IMR-90 (cell line): ENCODE data around the gene ORC4. TPM values are rescaled to one million over a fixed set of nuclear protein-coding genes. Genes with fewer than 3 reads are reported as not detected.
A peak's percentile ranks its signal among the peaks of the same experiment; 100 is the strongest.

Experiments
- ATAC-seq: fragments of 200-7000 bp; cut with Tn5 transposase; 2 replicates; pipeline ENCODE4 v1.9.1; 2020; ENCODE audit warnings: low read depth, mild to moderate bottlenecking, moderate library complexity
- BruUV-seq: library from RNA; stranded (reverse); fragments of 400-500 nt; replicated peaks from 2 replicates; lab custom pipeline; 2021; lab: Mats Ljungman, UMichigan
- CTCF ChIA-PET: fragments of 300-600 bp; formaldehyde crosslinking; extraction: SDS; loops from one replicate; lab custom pipeline; 2021; ENCODE audit warnings: antibody characterized with exemption; lab: Yijun Ruan, JAX
- POLR2A ChIA-PET: fragments of 300-600 bp; sonication (Branson Sonifier 250); formaldehyde crosslinking; loops from one replicate; lab custom pipeline; 2022; ENCODE audit warnings: antibody characterized with exemption; ENCODE audit not compliant: unreplicated experiment; lab: Charles Lee
- DNase-seq: peaks from one replicate; pipeline ENCODE4 v3.0.0; 2013
- H2AFZ ChIP-seq: replicated peaks from 2 replicates; pipeline ENCODE3; 2013; ENCODE audit warnings: low read length, mild to moderate bottlenecking; ENCODE audit not compliant: poor library complexity
- H2AK5ac ChIP-seq: 2 replicates; pipeline ENCODE4 v1.6.1; 2013; ENCODE audit warnings: low read depth, low read length, inconsistent platforms
- H2AK9ac ChIP-seq: replicated peaks from 2 replicates; pipeline ENCODE3; 2013; ENCODE audit warnings: mild to moderate bottlenecking, low read depth, low read length, moderate library complexity; ENCODE audit not compliant: poor library complexity
- H2BK120ac ChIP-seq: 2 replicates; pipeline ENCODE4 v1.6.1; 2013; ENCODE audit warnings: low read depth, low read length, inconsistent platforms
- H2BK15ac ChIP-seq: 3 replicates; pipeline ENCODE4 v1.6.1; 2013; ENCODE audit warnings: low read depth, low read length, inconsistent platforms
- H2BK20ac ChIP-seq: 2 replicates; pipeline ENCODE4 v1.6.1; 2013; ENCODE audit warnings: low read depth, mild to moderate bottlenecking, inconsistent platforms, low read length, moderate library complexity
- H2BK5ac ChIP-seq: 2 replicates; pipeline ENCODE4 v1.6.1; 2013; ENCODE audit warnings: mild to moderate bottlenecking, low read depth, low read length, inconsistent platforms; ENCODE audit not compliant: poor library complexity, severe bottlenecking
- H3K14ac ChIP-seq: replicated peaks from 2 replicates; pipeline ENCODE4 v1.6.1; 2013; ENCODE audit warnings: low read depth, low read length, inconsistent platforms
- H3K18ac ChIP-seq: 2 replicates; pipeline ENCODE4 v1.6.1; 2013; ENCODE audit warnings: low read depth, low read length, control low read depth
- H3K23ac ChIP-seq: 2 replicates; pipeline ENCODE4 v1.6.1; 2013; ENCODE audit warnings: low read depth, low read length, inconsistent platforms
- H3K27ac ChIP-seq: 2 replicates; pipeline ENCODE4 v1.5.1; 2013; ENCODE audit warnings: mild to moderate bottlenecking, control low read depth, low read length; ENCODE audit not compliant: insufficient read depth
- H3K27me3 ChIP-seq: 2 replicates; pipeline ENCODE4 v1.6.1; 2013; ENCODE audit warnings: low read length; ENCODE audit not compliant: control insufficient read depth, insufficient read depth
- H3K36me3 ChIP-seq: 2 replicates; pipeline ENCODE4 v1.6.1; 2013; ENCODE audit warnings: low read length, mixed read lengths; ENCODE audit not compliant: control insufficient read depth, insufficient read depth
- H3K4ac ChIP-seq: 2 replicates; pipeline ENCODE4 v1.6.1; 2013; ENCODE audit warnings: low read depth, low read length, inconsistent platforms
- H3K4me1 ChIP-seq: 2 replicates; pipeline ENCODE4 v1.6.1; 2013; ENCODE audit warnings: low read length, mixed read lengths; ENCODE audit not compliant: control insufficient read depth, insufficient read depth
- H3K4me2 ChIP-seq: 2 replicates; pipeline ENCODE4 v1.6.1; 2013; ENCODE audit warnings: low read depth, mild to moderate bottlenecking, control low read depth, low read length, moderate library complexity
- H3K4me3 ChIP-seq: 2 replicates; pipeline ENCODE4 v1.5.1; 2013; ENCODE audit warnings: low read depth, mild to moderate bottlenecking, control low read depth, low read length, moderate library complexity; ENCODE audit not compliant: insufficient read depth
- H3K56ac ChIP-seq: 2 replicates; pipeline ENCODE4 v1.6.1; 2013; ENCODE audit warnings: low read length, inconsistent platforms; ENCODE audit not compliant: insufficient read depth; ENCODE audit errors: extremely low read depth
- H3K79me1 ChIP-seq, 2 experiments: 2 replicates each; pipeline ENCODE4 v1.6.1; 2013; ENCODE audit warnings: low read length in 2 of 2, inconsistent platforms in 1 of 2, low read depth in 1 of 2
- H3K9ac ChIP-seq: 2 replicates; pipeline ENCODE4 v1.6.1; 2013; ENCODE audit warnings: low read depth, low read length, control low read depth
- H3K9me1 ChIP-seq: 2 replicates; pipeline ENCODE4 v1.6.1; 2013; ENCODE audit warnings: low read length, inconsistent platforms; ENCODE audit not compliant: insufficient read depth
- H3K9me3 ChIP-seq: 2 replicates; pipeline ENCODE4 v1.6.1; 2013; ENCODE audit warnings: low read length; ENCODE audit not compliant: control insufficient read depth, insufficient read depth
- H4K20me1 ChIP-seq: 2 replicates; pipeline ENCODE4 v1.6.1; 2013; ENCODE audit warnings: low read length, inconsistent platforms; ENCODE audit not compliant: insufficient read depth
- H4K5ac ChIP-seq: 2 replicates; pipeline ENCODE4 v1.6.1; 2013; ENCODE audit warnings: mild to moderate bottlenecking, low read depth, low read length, control low read depth
- H4K8ac ChIP-seq, 2 experiments: 2 replicates each; pipeline ENCODE4 v1.6.1; 2013; ENCODE audit warnings: low read depth in 2 of 2, low read length in 2 of 2, control low read depth in 1 of 2, inconsistent platforms in 1 of 2
- H4K91ac ChIP-seq: 2 replicates; pipeline ENCODE4 v1.6.1; 2013; ENCODE audit warnings: low read depth, low read length, inconsistent platforms; ENCODE audit not compliant: insufficient read depth
- CEBPB ChIP-seq: IDR thresholded peaks from 2 replicates; pipeline ENCODE4 v1.6.1; 2012; ENCODE audit warnings: low read depth, low read length, improper control_type of control experiment
- CHD1 ChIP-seq: IDR thresholded peaks from 2 replicates; pipeline ENCODE4 v1.6.1; 2012; ENCODE audit warnings: low read depth, low read length, improper control_type of control experiment
- MAZ ChIP-seq: IDR thresholded peaks from 2 replicates; pipeline ENCODE4 v1.6.1; 2012; ENCODE audit warnings: low read depth, mild to moderate bottlenecking, low read length, improper control_type of control experiment, moderate library complexity, borderline replicate concordance
- MXI1 ChIP-seq: IDR thresholded peaks from 2 replicates; pipeline ENCODE4 v1.6.1; 2012; ENCODE audit warnings: low read depth, mild to moderate bottlenecking, low read length, moderate library complexity, borderline replicate concordance
- NFE2L2 ChIP-seq: fragments of 150-350 bp; IDR thresholded peaks from 2 replicates; pipeline ENCODE4 v1.6.1; 2016; ENCODE audit warnings: low read depth, mild to moderate bottlenecking, low read length
- POLR2A ChIP-seq: IDR thresholded peaks from 2 replicates; pipeline ENCODE4 v1.6.1; 2012; ENCODE audit warnings: mild to moderate bottlenecking, low read depth, low read length
- RAD21 ChIP-seq: IDR thresholded peaks from 2 replicates; pipeline ENCODE4 v1.6.1; 2012; ENCODE audit warnings: low read length, improper control_type of control experiment
- RCOR1 ChIP-seq: IDR thresholded peaks from 2 replicates; pipeline ENCODE4 v1.6.1; 2012; ENCODE audit warnings: mild to moderate bottlenecking, low read length, improper control_type of control experiment; ENCODE audit not compliant: insufficient replicate concordance
- RFX5 ChIP-seq: IDR thresholded peaks from 2 replicates; pipeline ENCODE4 v1.8.0; 2012; ENCODE audit warnings: low read depth, mild to moderate bottlenecking, low read length, moderate library complexity
- SMC3 ChIP-seq: fragments of 150-350 bp; IDR thresholded peaks from 2 replicates; pipeline ENCODE4 v1.6.1; 2016; ENCODE audit warnings: low read depth, mild to moderate bottlenecking, antibody characterized with exemption, low read length, moderate library complexity
- WGBS, 2 experiments: methylation state at CpG; one replicate each; pipeline versions ENCODE4 v1.1.5 to v1.1.7; 2013; ENCODE audit warnings: missing lambda C conversion rate in 2 of 2; ENCODE audit not compliant: insufficient read length in 1 of 2; ENCODE audit errors: extremely low coverage in 2 of 2; 5-methylcytosine and 5-hydroxymethylcytosine counted together
- dilution Hi-C: fragments of 300-500 bp; cut with HindIII; formaldehyde crosslinking; loops from one replicate; pipeline ENCODE4 v1.14.3; 2018; ENCODE audit warnings: low sequenced_read_pairs; ENCODE audit not compliant: unreplicated experiment
- in situ Hi-C: fragments of 300-500 bp; cut with MboI; formaldehyde crosslinking; loops from 3 replicates; pipeline ENCODE4 v1.14.3; 2019; ENCODE audit warnings: low sequenced_read_pairs, inconsistent platforms, mixed read lengths
- intact Hi-C: fragments of 100-400 bp; cut with micrococcal nuclease; formaldehyde crosslinking; loops from 2 replicates; pipeline ENCODE4 v1.10.0; 2022
- polyA plus RNA-seq, 3 experiments: library from polyadenylated mRNA; depleted of rRNA; stranded (reverse); fragments of >200 nt; gene quantifications; 2 replicates each; pipeline ENCODE4 v1.2.3, GENCODE V29; 2012; ENCODE audit warnings: low replicate concordance in 1 of 3
- total RNA-seq: library from RNA; depleted of rRNA; stranded (reverse); fragments of >200 nt; gene quantifications from 2 replicates; pipeline ENCODE4 v1.2.3, GENCODE V29; 2012
- TF ChIP-seq, protein P1 (sequence below): fragments of 150-350 bp; IDR thresholded peaks from 2 replicates; pipeline ENCODE4 v1.6.1; 2017; ENCODE audit warnings: mild to moderate bottlenecking, antibody characterized with exemption, low read length, low read depth
- TF ChIP-seq, protein P2 (sequence below): conservative IDR thresholded peaks from 2 replicates; pipeline ENCODE4 v1.5.1; 2012; ENCODE audit warnings: mild to moderate bottlenecking, low read depth, low read length, improper control_type of control experiment

Gene ORC4
- total and polyA plus RNA-seq, 2 of the 4 experiments (the other 2 are of a cell fraction), result 20.6 to 23.5 TPM

DNA sequence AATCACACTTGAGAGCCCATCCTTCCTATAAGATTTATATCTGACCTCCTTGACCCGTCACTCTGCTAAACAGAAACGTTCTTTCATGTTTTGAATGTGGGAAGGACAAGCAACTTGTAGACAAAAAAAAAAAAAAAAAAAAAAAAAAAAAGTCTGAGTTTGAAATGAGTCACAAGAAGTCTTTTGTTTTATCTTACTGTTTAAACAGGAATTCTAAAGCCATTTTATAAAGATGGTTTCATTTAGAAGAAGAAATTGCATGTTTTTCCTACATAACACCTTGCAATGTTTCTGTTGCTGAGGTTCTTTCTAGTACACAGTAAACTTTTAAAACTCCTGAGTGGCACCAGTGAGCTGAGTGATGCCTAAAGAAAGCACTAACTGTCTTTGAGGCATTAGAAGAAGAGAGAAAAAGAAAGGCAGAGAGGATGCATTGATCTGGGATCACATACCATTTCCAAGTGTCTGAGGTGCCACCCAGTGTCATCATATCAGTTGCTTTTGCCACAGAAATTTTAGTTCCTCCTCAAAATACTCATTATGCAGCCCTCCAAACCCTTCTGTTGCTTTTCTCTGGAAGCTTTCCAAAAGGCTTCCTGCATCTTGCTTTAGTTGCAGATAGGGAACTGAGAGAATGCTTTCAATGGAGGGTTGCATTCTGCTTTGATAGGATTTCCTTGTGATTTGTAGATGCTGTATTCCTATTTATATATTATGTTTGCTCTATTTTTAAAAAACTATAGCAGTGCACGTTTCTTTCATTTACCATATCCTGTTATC is 106.6 kb downstream of the ORC4 start:
- peak; percentile 42 for ATAC-seq
- no peak overlapping the region for H2BK15ac ChIP-seq
- H3K9ac ChIP-seq, result no peak overlapping the region
- H3K4me1 ChIP-seq, result no peaks in the 10 kb centered on the region
- H3K27me3 ChIP-seq, result no peaks in the 10 kb centered on the region
- H3K4me3 ChIP-seq, result no peak overlapping the region
- TF ChIP-seq RFX5 (no peak), CHD1 (no peak), MAZ (no peak), NFE2L2 (no peak), MXI1 (no peak), POLR2A (no peak), SMC3 (no peak), RAD21 (no peak), RCOR1 (no peak), CEBPB (no peak)
- TF ChIP-seq, protein P1, sequence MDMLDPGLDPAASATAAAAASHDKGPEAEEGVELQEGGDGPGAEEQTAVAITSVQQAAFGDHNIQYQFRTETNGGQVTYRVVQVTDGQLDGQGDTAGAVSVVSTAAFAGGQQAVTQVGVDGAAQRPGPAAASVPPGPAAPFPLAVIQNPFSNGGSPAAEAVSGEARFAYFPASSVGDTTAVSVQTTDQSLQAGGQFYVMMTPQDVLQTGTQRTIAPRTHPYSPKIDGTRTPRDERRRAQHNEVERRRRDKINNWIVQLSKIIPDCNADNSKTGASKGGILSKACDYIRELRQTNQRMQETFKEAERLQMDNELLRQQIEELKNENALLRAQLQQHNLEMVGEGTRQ, result no peak
- TF ChIP-seq, protein P2, sequence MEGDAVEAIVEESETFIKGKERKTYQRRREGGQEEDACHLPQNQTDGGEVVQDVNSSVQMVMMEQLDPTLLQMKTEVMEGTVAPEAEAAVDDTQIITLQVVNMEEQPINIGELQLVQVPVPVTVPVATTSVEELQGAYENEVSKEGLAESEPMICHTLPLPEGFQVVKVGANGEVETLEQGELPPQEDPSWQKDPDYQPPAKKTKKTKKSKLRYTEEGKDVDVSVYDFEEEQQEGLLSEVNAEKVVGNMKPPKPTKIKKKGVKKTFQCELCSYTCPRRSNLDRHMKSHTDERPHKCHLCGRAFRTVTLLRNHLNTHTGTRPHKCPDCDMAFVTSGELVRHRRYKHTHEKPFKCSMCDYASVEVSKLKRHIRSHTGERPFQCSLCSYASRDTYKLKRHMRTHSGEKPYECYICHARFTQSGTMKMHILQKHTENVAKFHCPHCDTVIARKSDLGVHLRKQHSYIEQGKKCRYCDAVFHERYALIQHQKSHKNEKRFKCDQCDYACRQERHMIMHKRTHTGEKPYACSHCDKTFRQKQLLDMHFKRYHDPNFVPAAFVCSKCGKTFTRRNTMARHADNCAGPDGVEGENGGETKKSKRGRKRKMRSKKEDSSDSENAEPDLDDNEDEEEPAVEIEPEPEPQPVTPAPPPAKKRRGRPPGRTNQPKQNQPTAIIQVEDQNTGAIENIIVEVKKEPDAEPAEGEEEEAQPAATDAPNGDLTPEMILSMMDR, result no peak
- peaks cover 1% of the 10 kb centered on the region; the same call in 1 of the 2 replicates for H3K36me3 ChIP-seq
- H4K5ac ChIP-seq, result no peak overlapping the region
- H2AK9ac ChIP-seq, result no peak overlapping the region
- no peak overlapping the region for H3K4ac ChIP-seq
- no peaks in the 10 kb centered on the region for H3K9me1 ChIP-seq
- no peak overlapping the region for H2BK120ac ChIP-seq
- ChIA-PET POLR2A (no interaction called here), CTCF (no interaction called here)
- no peak overlapping the region for H3K27ac ChIP-seq
- no peaks in the 10 kb centered on the region for H4K20me1 ChIP-seq
- dilution Hi-C loops (no loop called here), in situ Hi-C loops (loop anchor here (10.0 to 25.0 kb wide), 3 partner anchors 827 to 1169 kb away; no protein-coding TSS in a partner anchor), intact Hi-C loops (loop anchor here (5.0 to 10.0 kb wide), 2 partner anchors 269 to 582 kb away; no protein-coding TSS in a partner anchor)
- no peak overlapping the region for H2BK5ac ChIP-seq
- H4K8ac ChIP-seq, result no peak overlapping the region
- WGBS, 2 experiments, result no CpG with 5 or more reads among the region's 3 CpGs
- DNase-seq, result peak; percentile 4
- no peak overlapping the region for H3K4me2 ChIP-seq
- no peak overlapping the region for H3K56ac ChIP-seq
- H3K79me1 ChIP-seq, result no peaks in the 10 kb centered on the region
- no peak overlapping the region for H2BK20ac ChIP-seq
- H3K23ac ChIP-seq, result no peak overlapping the region
- H2AK5ac ChIP-seq, result no peak overlapping the region
- H4K91ac ChIP-seq, result no peak overlapping the region
- no peak overlapping the region for H3K18ac ChIP-seq
- no peak overlapping the region for H3K14ac ChIP-seq
- no TSS peak for BruUV-seq
- H2AFZ ChIP-seq, result no peak overlapping the region
- H3K9me3 ChIP-seq, result no peaks in the 10 kb centered on the region
